H1 (cell line): Measurements from ENCODE around the gene MFAP3L. TPM values are rescaled to one million over a fixed set of nuclear protein-coding genes. Genes with fewer than 3 reads are reported as not detected.

ENCODE experiments used
- E2F6 ChIP-seq: IDR thresholded peaks from 2 replicates; pipeline ENCODE4 v1.6.1; 2012; ENCODE audit warnings: inconsistent platforms
- JUN ChIP-seq: IDR thresholded peaks from 2 replicates; pipeline ENCODE4 v1.6.1; 2011; ENCODE audit warnings: low read depth, mild to moderate bottlenecking, improper control_type of control experiment, low read length
- MAFK ChIP-seq: IDR thresholded peaks from 2 replicates; pipeline ENCODE4 v1.6.1; 2012; ENCODE audit warnings: low read depth, mild to moderate bottlenecking, improper control_type of control experiment, low read length
- PHF8 ChIP-seq: fragments of 200-600 bp; sonication (generic); conservative IDR thresholded peaks from 2 replicates; pipeline ENCODE4 v1.7.1; 2012; ENCODE audit warnings: low read depth, mild to moderate bottlenecking, inconsistent platforms, low read length, moderate library complexity
- SUZ12 ChIP-seq: fragments of 200-600 bp; sonication (generic); IDR thresholded peaks from 2 replicates; pipeline ENCODE4 v1.6.1; 2012; ENCODE audit warnings: mild to moderate bottlenecking, inconsistent platforms, low read length, moderate library complexity, mixed read lengths
- polyA plus RNA-seq, 7 experiments: library from polyadenylated mRNA; depleted of rRNA in 3 of 7; stranded (reverse) in 5 of 7; unstranded in 2 of 7; fragments of >200 nt in 5 of 7; fragments of 200-250 nt in 2 of 7; gene quantifications; 1 replicate in 5 of 7; 2 replicates in 1 of 7; 4 replicates in 1 of 7; pipeline versions ENCODE4 v1.2.1 to v1.2.3, GENCODE V29; 2011 to 2013; ENCODE audit warnings: missing spikeins in 2 of 7, mixed read lengths in 2 of 7
- total RNA-seq: library from RNA; stranded (reverse); fragmentation: NEBNext Ultra II Directional; extraction: Animal tissue kit (Norgen Biotek cat#: 25700); gene quantifications from 2 replicates; pipeline ENCODE4 v1.2.1, GENCODE V29; 2021

The MFAP3L gene
- total and polyA plus RNA-seq, 2 of the 8 experiments (the other 6 are each of a cell fraction or from before 2014, with no cell fraction given): 7.0 to 9.8 TPM

- TF ChIP-seq SUZ12 (no peak), JUN (no peak), E2F6 (no peak), MAFK (no peak), PHF8 (no peak)
Measured at GRCh38 chr4:170022211-170022610, 4.0 kb downstream of the MFAP3L start (continued).
